HG03565 (cell line): ENCODE data around the gene SLC39A11.
"Not testable (repeated sequence)": the region's sequence is repeated elsewhere in the genome, so short reads cannot be mapped to it uniquely, and the experiment has no call there.

ENCODE experiments used
- ATAC-seq: cut with Tn5 transposase; IDR thresholded peaks from one replicate; pipeline ENCODE4 v1.9.1; 2021; ENCODE audit warnings: mild to moderate bottlenecking, moderate library complexity; ENCODE audit not compliant: unreplicated experiment

SLC39A11 gene

DNA sequence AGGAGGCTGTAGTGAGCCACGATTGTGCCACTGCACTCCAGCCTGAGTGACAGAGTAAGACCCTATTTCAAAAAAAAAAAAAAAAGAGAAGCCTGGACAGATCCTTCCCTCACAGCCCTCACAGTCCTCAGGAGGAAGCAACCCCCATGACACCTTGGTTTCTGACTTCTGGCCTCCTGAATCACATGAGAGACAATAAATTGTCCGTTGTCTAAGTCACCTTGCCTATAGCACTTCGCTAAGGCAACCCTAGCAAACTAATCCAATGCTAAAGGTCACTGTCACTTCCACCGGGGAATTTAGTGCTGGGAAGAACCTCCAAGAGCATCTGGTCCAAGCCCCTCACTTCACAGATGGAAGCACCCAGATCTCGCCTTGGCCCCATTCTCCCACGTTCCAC, 18.9 kb upstream of the SLC39A11 start:
- ATAC-seq, result no peak

DNA sequence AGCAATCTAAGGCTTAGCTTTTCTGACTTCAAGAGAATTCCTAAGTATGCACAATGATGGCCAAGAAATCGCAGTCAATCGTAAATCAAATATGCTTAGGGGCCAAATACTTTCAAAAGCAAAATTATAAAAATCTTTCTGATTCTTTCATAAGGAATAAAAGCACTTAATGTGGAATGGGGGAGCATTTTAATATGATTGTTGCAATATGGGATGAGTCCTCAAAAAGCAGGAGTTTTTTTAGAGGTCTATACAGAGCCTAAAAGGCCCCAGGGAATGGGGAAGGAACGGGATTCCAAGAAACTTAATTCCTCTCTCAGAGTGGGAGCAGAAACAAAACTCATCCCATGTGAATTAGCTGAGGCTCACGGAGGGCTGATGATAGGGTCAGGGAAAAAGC, 14.7 kb upstream of the SLC39A11 start:
- no peak for ATAC-seq

- ATAC-seq, result no peak
Observed at GRCh38 chr17:73105431-73105830, 12.9 kb upstream of the SLC39A11 start.

- no peak for ATAC-seq
Observed at GRCh38 chr17:73104450-73104849, 12.0 kb upstream of the SLC39A11 start.

DNA sequence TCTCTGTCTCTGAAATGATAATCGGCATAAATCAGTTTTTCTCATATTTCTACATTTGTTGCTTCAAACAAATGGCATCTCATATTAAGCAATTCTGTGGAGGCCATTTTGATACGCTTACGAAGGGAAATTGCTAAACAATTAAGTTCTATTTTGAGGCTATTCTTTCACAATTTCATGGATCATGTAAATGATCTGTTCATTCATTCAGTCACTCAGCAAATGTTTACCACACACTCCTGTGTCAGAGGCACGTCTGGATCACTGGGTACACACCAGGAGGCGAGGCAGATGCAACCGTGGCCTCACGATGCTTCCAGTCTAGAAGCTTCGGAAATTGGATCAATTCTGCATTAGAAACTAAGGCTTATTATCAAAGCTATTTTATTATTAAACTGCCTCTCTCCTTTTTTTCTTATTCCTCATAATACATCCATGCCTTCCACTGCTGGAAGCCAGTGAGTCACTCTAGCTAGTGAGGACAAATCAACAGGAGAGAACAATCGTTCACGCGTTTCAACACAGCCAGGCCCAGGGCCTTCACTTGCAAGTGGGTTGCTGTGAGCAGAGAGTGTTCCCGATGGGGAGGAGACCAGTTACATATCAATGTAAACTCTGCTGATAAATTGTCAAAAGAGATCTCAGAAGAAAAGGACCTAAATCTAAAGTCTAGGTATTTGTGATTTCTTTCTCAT, 11.3 kb upstream of the SLC39A11 start:
- ATAC-seq, result no peak

DNA sequence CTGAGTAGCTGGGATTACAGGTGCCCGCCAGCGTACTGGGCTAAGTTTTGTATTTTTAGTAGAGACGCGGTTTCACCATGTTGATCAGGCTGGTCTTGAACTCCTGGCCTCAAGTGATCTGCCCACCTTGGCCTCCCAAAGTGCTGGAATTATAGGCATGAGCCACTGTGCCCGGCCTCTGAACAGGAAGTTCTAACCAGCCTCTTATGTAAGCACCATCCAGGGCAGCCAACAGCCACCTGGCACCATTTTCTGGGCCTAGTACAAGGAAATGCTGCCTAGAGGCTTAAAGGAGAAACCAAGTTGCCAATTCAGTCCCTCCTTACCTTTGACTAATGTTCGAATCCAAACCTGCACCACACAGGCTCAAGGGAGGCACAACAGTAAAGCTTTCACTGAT, 8.5 kb upstream of the SLC39A11 start:
- no peak for ATAC-seq

GRCh38 chr17:73100363-73100762, 7.9 kb upstream of the SLC39A11 start:
- no peak for ATAC-seq

DNA sequence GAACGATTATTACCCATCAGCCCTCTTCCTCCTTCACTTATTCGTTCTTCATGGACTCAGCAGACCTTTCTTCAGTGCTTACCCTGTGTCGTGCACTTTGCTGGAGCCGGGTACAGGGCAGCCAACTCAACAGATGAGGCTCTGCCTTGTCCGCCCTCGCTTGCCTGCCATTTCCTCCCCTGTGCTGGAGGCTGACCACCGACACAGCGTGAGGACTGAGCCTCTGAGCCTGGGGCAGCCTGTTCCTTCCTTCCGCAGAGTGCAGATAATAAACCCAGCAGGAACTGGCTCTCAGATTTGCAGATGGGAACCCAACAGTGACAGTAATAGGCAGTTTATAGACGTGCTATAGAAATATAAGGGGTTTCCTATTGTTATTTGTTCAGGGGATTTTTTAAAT, 7.0 kb upstream of the SLC39A11 start:
- ATAC-seq, result no peak

GRCh38 chr17:73098919-73099318, 6.4 kb upstream of the SLC39A11 start:
- ATAC-seq, result no peak

- ATAC-seq, result not testable (repeated sequence)
Observed at GRCh38 chr17:73097973-73098765, 5.7 kb upstream of the SLC39A11 start.

GRCh38 chr17:73096866-73097265, 4.4 kb upstream of the SLC39A11 start:
- ATAC-seq, result no peak

- no peak for ATAC-seq
Observed at GRCh38 chr17:73096211-73096610, 3.7 kb upstream of the SLC39A11 start.

DNA sequence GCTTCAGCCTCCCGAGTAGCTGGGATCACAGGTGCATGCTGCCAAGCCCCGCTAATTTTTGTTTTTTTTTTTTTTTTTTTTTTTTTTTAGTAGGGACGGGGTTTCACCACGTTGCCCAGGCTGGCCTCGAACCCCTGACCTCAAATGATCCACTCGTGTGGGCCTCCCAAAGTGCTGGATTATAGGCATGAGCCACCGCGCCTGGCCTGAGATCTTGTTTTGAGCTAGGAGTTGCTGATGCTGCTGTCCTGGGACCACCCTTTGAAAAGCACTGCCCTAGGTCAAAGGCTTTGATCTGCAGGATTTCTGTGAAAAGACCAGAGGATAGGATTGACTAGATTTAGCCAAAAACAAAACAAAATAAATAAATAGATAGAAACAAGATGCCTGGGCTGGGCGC, 798 bp upstream of the SLC39A11 start:
- ATAC-seq, result no peak

DNA sequence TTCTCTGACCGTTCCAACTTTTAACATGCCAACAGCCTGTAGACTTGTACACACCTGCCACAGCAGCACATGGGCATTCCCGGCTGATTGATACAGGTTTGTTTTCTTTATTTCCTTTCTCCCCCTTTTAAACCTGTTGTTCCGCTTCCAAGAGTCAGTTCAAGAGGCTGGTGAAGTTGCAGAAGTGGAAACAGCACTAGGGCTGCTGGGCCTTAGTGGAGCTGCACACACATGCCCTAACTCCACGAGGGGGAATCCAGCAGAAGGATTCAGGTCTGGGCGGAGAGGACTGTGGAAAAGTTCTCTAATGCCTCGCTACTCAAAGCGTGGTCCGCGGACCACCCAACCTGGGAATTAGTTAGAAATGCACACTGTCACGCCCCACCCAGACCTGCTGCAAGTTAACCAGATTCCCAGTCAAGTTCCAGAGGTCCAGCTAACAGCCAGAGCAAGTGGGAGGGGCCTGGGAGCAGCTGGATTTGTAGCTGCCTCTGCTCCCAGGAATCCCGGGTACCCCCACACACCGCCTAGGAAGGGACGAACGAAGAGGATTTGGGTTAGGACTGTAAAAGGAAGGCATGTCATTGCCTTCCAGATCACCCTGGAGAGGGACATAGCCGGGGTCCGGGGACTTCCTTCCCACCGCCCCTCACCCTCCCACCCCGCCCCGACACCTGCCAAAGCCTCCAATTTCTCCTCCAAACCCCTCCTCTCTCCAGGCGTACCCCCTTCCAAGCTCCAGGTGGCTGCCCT, 542 bp downstream of the SLC39A11 start:
- ATAC-seq, result no peak

DNA sequence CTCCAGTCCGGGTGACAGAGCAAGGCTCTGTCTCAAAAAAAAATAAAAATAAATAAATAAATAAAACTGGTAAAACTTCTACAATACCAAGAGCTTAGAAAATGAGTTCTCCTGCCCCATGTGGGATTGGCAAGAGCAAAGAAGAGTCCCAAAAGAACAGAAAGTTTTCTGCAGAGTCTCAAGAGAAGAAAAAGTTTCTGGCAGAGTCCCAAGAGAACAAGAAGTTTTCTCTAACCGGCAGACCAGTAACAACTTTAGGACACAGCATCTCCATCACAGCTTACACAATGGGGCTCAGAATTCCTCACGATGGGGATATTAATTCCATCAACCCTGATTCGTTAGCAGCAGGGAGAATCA, 1.1 kb downstream of the SLC39A11 start:
- ATAC-seq, result no peak

- ATAC-seq, result no peak
Observed at GRCh38 chr17:73090396-73091202, 1.9 kb downstream of the SLC39A11 start.

GRCh38 chr17:73089322-73090317, 2.9 kb downstream of the SLC39A11 start:
- no peak for ATAC-seq

DNA sequence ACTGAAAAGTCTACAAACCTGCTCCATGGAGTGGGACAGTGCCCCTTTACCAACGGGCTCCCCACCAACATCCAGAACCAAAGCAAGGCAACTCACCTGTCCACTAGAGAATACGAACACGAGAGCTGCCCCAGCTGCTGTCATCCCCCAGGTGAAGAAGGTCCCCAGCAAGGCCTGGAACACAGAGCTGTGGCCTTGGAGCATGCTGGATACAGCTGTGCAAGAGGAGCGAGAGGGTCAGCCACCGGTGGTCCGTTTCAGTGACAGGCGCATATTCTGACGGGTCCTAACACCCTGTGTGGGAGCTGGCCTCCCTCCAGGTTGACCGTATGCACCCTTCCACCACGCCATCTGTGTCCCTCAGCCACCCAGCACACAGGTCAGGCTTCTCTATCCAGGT, 3.9 kb downstream of the SLC39A11 start:
- no peak for ATAC-seq

DNA sequence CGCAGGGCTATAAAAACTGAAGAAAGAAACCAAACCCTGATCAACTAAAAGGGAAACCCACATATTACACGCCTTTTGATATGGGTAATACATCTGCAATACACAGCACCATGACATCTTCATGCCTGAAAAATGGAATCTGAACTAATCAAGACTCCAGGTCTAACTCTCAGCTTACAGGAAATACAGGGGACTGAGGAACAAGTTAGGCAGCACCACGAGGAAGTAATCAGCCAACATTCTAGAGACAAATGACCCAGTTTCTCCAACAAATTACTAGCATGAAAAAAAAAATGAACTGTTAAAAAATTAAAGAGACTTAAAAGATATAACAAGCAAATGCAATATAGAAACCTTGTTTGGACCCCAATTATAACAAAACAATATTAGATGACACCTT, 9.1 kb downstream of the SLC39A11 start:
- ATAC-seq, result no peak

GRCh38 chr17:73074566-73074965, 17.9 kb downstream of the SLC39A11 start:
- ATAC-seq, result no peak
